ENCODE measurements around the gene VEPH1.

DNA sequence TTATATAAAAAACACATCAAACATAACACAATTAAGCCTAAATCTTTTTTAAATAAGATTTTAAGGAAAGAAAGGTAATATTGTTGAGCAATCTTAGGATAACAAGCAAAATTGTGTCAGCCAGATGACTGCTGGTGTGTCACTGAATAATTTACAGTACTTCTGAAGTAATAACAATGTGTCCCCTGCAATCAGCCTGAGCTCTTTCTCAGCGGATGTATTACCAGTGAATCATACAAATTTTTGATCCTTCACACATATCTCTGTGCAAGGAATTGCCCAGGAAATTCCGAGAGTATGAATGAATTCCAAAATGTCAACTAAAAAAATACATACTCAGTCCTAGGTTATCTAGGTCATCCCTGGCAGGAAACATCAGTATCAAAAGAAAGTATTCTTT is 143.2 kb downstream of the VEPH1 start:
- TF ChIP-seq GATA3 (IDR thresholded peaks at IDR 0.05; ENCODE audit: low read depth, low read length) (no peak), GATA2 (IDR thresholded peaks at IDR 0.05; ENCODE audit: low read depth, low read length) (no peak)
